Omental fat pad (tissue), 4 donors: ENCODE data around the gene IL17B. TPM values are rescaled to one million over a fixed set of nuclear protein-coding genes. Genes with fewer than 3 reads are reported as not detected.
A peak's percentile ranks its signal among the peaks of the same experiment; 100 is the strongest.

ENCODE experiments used
- ATAC-seq: fragments of 150-250 bp; one replicate; pipeline ENCODE4 v1.9.1; 2016; ENCODE audit warnings: mild to moderate bottlenecking, moderate library complexity; ENCODE audit not compliant: low FRiP score
- DNase-seq: peaks from one replicate; pipeline ENCODE4 v3.0.0-alpha.2; 2019; ENCODE audit warnings: low spot score
- CTCF ChIP-seq, 3 donors: fragments of 450-650 bp; IDR thresholded peaks; one replicate each; pipeline ENCODE4 v1.5.1; 2016 to 2017; ENCODE audit warnings: antibody characterized with exemption in 3 of 3, mild to moderate bottlenecking in 3 of 3, moderate library complexity in 2 of 3
- total RNA-seq, 4 donors: library from RNA; depleted of rRNA; stranded (reverse); fragments of >200 nt; gene quantifications; one replicate each; pipeline ENCODE4 v1.1.0, GENCODE V29; 2016

The IL17B gene
- total RNA-seq, 4 donors from 2014 or later = 1.1 TPM; not detected in 3

- ATAC-seq (no peak), DNase-seq (no peak)
- TF ChIP-seq CTCF (IDR thresholded peaks at IDR 0.05) = no peak
Measured at GRCh38 chr5:149367972-149368645, 11.0 kb downstream of the IL17B start.

DNA sequence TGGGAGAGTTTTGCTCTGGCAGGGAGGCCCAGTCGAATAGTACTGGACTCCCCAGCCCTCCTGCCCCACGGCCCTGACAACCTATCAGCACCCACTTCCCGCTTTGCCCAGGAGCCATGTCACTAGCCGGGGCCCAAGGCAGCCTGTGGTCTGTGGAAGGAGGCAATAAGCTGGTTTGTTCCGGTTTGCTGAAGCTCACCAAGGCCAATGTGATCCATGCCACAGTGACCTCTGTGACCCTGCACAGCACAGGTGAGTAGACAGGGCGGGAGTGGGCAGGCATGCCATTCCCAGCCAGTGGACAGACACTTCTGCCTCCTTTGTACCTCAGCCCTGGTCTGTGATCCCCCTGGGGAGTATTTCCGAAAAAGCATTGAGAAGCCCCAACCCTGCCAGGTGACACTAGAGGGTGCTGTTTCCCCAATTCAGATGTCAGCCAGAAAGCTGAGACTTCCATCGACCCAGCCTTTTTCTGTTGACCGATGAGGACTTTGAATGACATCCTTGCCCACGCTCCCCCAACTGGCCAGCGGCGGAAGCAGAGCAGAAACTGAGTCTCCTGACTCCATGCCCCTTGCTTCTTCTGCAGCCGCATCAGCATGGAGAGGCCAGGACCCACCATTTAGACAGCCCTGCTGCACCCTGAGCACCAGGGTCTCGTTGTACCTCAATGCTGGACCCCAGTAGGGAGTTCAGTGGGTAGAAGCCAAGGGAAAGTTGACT, 11.7 kb downstream of the IL17B start:
- TF ChIP-seq CTCF (IDR thresholded peaks at IDR 0.05) = peak in 1 of 3 donors; percentile 13
- DNase-seq (no peak), ATAC-seq (no peak)

DNA sequence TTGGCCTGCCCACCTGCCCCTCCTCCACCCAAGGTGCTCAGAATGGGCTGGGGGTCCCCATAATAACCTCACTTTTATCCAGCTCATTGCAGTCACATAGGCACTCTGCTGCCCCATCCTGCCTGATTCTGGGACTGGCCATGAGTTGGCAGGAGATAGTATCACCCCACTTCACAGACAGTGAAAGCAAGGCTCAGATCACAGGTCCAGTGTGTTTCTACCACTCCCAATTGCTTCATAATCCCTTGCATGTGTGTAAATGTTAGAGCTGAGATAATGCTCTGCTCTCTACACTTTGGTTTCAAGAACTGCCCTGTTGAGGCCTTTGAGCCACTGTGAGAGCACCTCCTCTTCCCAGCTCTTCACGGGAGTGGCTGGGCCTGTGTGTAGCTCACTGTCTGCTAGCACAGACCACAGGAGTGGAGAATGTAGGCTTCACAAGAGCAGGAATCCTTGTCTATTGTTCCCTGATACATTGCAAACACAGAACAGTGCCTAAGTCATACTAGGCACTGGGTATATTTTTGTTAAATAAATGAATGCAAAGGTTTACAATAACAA, 12.8 kb downstream of the IL17B start:
- TF ChIP-seq CTCF (IDR thresholded peaks at IDR 0.05) = no peak
- DNase-seq (no peak), ATAC-seq (no peak)

DNA sequence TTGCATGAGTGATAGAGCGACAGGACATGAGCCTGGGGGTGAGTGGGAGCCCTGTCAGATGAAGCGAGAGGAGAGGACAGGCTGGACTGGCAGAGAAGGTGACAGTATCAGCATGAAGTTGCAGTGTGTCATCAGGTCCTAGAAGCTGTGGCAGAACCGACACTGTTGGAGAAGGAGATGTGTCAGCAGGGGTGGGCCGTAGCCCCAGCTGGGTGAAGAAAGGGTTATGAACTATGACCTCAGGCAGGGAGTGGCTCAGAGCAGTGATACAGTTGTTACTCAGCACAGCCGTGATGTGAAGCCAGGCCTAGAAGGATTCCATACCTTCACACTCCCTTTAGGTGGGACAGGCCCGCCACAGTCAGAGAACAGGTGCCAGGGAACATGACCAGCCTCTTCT, 13.7 kb downstream of the IL17B start:
- ATAC-seq (no peak), DNase-seq (no peak)
- no peak for TF ChIP-seq CTCF (IDR thresholded peaks at IDR 0.05)

GRCh38 chr5:149364719-149365118, 14.4 kb downstream of the IL17B start:
- no peak for DNase-seq
- no peak for ATAC-seq
- no peak for TF ChIP-seq CTCF (IDR thresholded peaks at IDR 0.05)

GRCh38 chr5:149363936-149364335, 15.2 kb downstream of the IL17B start:
- no peak for DNase-seq
- no peak for ATAC-seq
- no peak for TF ChIP-seq CTCF (IDR thresholded peaks at IDR 0.05)
